ENCODE measurements around the gene PDLIM4.

Gene PDLIM4

GRCh38 chr5:132230871-132231270 is 26.6 kb upstream of the PDLIM4 start:
- TF ChIP-seq FOXP2 (optimal IDR thresholded peaks at IDR 0.05; ENCODE audit: borderline replicate concordance, extremely low read depth, extremely low read length, insufficient read depth) (no peak), REST (IDR thresholded peaks at IDR 0.05; ENCODE audit: insufficient read depth in 1 of 2, low read depth in 2 of 2, low read length in 2 of 2) (no peak), SIN3A (IDR thresholded peaks at IDR 0.05; ENCODE audit: borderline replicate concordance, insufficient read depth, low read length) (no peak)

GRCh38 chr5:132232465-132232864 is 25.0 kb upstream of the PDLIM4 start:
- no peak for TF ChIP-seq REST (IDR thresholded peaks at IDR 0.05; ENCODE audit: insufficient read depth in 1 of 2, low read depth in 2 of 2, low read length in 2 of 2)
- no peak for TF ChIP-seq TAF1 (IDR thresholded peaks at IDR 0.05; ENCODE audit: borderline replicate concordance, insufficient read depth, low read length)
- TF ChIP-seq POLR2AphosphoS5 (IDR thresholded peaks at IDR 0.05; ENCODE audit: low read depth, low read length) = no peak
- no peak for TF ChIP-seq FOXP2 (optimal IDR thresholded peaks at IDR 0.05; ENCODE audit: borderline replicate concordance, extremely low read depth, extremely low read length, insufficient read depth)
- no peak for TF ChIP-seq SIN3A (IDR thresholded peaks at IDR 0.05; ENCODE audit: borderline replicate concordance, insufficient read depth, low read length)

GRCh38 chr5:132233081-132233480 is 24.4 kb upstream of the PDLIM4 start:
- TF ChIP-seq TAF1 (IDR thresholded peaks at IDR 0.05; ENCODE audit: borderline replicate concordance, insufficient read depth, low read length) = no peak
- TF ChIP-seq SIN3A (IDR thresholded peaks at IDR 0.05; ENCODE audit: borderline replicate concordance, insufficient read depth, low read length) = no peak
- no peak for TF ChIP-seq REST (IDR thresholded peaks at IDR 0.05; ENCODE audit: insufficient read depth in 1 of 2, low read depth in 2 of 2, low read length in 2 of 2)
- TF ChIP-seq POLR2AphosphoS5 (IDR thresholded peaks at IDR 0.05; ENCODE audit: low read depth, low read length) = no peak
- no peak for TF ChIP-seq FOXP2 (optimal IDR thresholded peaks at IDR 0.05; ENCODE audit: borderline replicate concordance, extremely low read depth, extremely low read length, insufficient read depth)

- no peak for TF ChIP-seq FOXP2 (optimal IDR thresholded peaks at IDR 0.05; ENCODE audit: borderline replicate concordance, extremely low read depth, extremely low read length, insufficient read depth)
- TF ChIP-seq POLR2AphosphoS5 (IDR thresholded peaks at IDR 0.05; ENCODE audit: low read depth, low read length) = no peak
- no peak for TF ChIP-seq REST (IDR thresholded peaks at IDR 0.05; ENCODE audit: insufficient read depth in 1 of 2, low read depth in 2 of 2, low read length in 2 of 2)
- TF ChIP-seq TAF1 (IDR thresholded peaks at IDR 0.05; ENCODE audit: borderline replicate concordance, insufficient read depth, low read length) = no peak
- no peak for TF ChIP-seq SIN3A (IDR thresholded peaks at IDR 0.05; ENCODE audit: borderline replicate concordance, insufficient read depth, low read length)
Measured at GRCh38 chr5:132233811-132234683, 23.4 kb upstream of the PDLIM4 start.
